GM12892 (cell line): ENCODE results near the gene BCL11A.

Experiments
- POLR2A ChIP-seq: IDR thresholded peaks from 2 replicates; pipeline ENCODE4 v1.6.1; 2011; ENCODE audit warnings: low read depth, low read length, control low read depth
- POLR2AphosphoS5 ChIP-seq: IDR thresholded peaks from 2 replicates; pipeline ENCODE4 v1.6.1; 2011; ENCODE audit warnings: low read depth, low read length, control low read depth
- TAF1 ChIP-seq: IDR thresholded peaks from 2 replicates; pipeline ENCODE4 v1.6.1; 2011; ENCODE audit warnings: low read depth, mild to moderate bottlenecking, control low read depth, low read length, borderline replicate concordance

DNA sequence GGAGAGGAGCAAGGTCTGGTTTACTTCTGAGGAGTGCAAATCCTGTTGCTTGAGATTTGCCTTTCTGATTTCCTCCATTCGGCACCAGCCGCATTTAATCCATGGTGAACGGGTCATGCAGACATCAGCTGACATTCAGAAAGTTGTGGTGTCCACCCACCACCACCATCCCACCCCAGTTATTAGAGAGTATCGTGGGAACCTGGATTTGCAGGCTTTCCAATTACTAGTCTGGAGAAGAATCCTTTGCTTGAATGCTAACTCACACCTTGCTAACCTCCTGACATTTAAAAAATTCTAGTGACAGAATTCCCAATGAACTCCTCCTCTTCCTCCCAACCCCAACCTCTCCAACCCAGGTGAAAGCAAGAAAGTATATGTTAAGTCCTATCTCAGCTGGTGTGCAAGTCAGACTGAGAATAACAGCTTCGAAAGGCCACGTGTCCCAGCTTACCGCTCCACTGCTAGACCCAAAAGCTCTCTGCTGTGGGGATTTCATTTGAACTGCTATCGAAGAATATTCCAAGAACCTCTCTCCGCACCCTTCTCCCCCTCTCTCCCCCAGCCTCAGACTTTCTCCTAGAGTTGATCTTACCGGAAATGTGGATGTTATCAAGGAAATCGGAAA lies 17.7 kb downstream of the BCL11A start:
- TF ChIP-seq POLR2A (no peak), TAF1 (no peak), POLR2AphosphoS5 (no peak)
